HK-2 (cell line): Measurements from ENCODE around the gene CIAO2B.
"Not testable (repeated sequence)": the region's sequence is repeated elsewhere in the genome, so short reads cannot be mapped to it uniquely, and the experiment has no call there.

ENCODE experiments used
- DNase-seq: peaks from one replicate; pipeline ENCODE4 v3.0.0-alpha.2; 2018; ENCODE audit not compliant: unreplicated experiment

CIAO2B gene

GRCh38 chr16:66934138-66934838 is at the start of gene CIAO2B:
Gene CIAO2B (minus strand): TSS chr16:66934402. CDS start chr16:66934364, 38 bp downstream.
- peak; percentile 85 for DNase-seq

- DNase-seq: no peak
Observed at GRCh38 chr16:66983033-66983432, 48.8 kb upstream of the CIAO2B start.

DNA sequence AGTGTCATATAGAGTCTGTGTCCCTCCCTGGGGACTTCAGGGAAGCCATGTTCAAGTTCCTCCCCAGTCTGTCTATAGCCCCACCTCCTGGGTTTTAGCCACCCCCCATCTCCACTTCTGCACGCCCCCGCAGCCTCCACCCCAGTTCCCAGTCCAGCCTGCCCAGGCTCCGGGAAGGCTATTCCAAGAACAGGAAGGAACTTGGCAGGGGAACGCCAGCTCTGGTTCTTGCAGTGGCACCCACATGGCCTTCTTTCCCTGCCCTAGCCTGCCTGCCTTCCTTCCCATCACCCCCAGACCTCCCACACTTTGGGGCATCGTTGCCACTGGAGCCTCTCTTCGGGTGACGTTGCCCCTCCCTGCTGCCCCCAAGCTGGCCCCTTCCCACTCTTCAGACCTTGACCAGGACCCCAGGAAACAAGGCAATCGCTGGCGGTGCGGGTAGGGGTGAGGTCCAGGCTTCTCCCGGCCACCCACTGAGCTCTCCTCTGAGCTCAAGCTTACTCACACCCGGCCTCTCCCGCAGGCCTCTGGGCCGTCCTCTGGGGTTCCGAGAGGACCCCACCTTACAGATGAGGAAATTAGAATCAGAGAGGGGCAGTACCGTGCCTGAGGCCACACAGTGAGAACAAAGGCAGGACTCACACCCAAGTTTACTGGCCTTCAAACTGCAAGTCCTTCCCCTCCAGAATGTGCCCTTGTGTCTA is 45.0 kb upstream of the CIAO2B start:
- no peak for DNase-seq

GRCh38 chr16:66977341-66978113 is 43.3 kb upstream of the CIAO2B start:
- peak; percentile 95 for DNase-seq

- peak; percentile 41 for DNase-seq
Observed at GRCh38 chr16:66976746-66977145, 42.5 kb upstream of the CIAO2B start.

GRCh38 chr16:66975302-66975893 is 41.2 kb upstream of the CIAO2B start:
- DNase-seq: no peak

DNA sequence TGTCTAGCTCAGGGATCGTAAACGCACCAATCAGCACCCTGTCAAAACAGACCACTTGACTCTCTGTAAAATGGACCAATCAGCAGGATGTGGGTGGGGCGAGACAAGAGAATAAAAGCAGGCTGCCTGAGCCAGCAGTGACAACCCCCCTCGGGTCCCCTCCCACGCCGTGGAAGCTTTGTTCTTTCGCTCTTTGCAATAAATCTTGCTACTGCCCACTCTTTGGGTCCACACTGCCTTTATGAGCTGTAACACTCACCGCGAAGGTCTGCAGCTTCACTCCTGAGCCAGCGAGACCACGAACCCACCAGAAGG is 40.7 kb upstream of the CIAO2B start:
- DNase-seq: not testable (repeated sequence)

DNA sequence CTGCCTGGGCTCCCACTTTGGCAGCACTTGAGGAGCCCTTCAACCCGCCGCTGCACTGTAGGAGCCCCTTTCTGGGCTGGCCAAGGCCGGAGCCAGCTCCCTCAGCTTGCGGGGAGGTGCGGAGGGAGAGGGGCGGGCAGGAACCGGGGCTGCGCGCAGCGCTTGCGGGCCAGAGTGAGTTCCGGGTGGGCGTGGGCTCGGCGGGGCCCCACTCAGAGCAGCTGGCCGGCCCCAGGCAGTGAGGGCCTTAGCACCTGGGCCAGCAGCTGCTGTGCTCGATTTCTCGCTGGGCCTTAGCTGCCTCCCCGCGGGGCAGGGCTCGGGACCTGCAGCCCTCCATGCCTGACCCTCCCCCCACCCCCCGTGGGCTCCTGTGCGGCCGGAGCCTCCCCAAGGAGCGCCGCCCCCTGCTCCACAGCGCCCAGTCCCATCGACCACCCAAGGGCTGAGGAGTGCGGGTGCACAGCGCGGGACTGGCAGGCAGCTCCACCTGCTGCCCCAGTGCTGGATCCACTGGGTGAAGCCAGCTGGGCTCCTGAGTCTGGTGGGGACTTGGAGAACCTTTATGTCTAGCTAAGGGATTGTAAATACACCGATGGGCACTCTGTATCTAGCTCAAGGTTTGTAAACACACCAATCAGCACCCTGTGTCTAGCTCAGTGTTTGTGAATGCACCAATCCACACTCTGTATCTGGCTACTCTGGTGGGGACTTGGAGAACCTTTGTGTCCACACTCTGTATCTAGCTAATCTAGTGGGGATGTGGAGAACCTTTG is 40.1 kb upstream of the CIAO2B start:
- DNase-seq: not testable (repeated sequence)

GRCh38 chr16:66973716-66974115 is 39.5 kb upstream of the CIAO2B start:
- DNase-seq: no peak

- no peak for DNase-seq
Observed at GRCh38 chr16:66972983-66973382, 38.8 kb upstream of the CIAO2B start.

GRCh38 chr16:66970775-66971720 is 36.8 kb upstream of the CIAO2B start:
- peak; percentile 78 for DNase-seq

GRCh38 chr16:66968847-66969246 is 34.6 kb upstream of the CIAO2B start:
- DNase-seq: no peak

DNA sequence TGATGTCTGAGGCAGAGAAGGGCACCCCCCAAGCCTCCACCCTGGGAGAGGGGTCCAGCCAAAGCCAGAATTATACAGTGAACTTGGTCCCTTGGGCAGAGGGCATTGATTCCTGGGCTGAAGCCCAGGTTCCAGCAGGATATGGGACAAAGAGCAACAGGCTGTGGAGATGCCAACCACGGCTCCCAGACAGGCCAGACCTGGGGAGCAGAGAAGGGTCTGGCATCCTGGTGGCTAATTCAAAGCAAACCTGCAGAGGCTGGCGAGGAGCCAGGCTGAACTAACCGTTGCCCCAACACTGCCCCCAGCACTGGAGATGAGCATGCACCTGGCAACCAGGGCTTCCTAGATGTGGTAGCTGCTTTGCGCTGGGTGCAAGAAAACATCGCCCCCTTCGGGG is 29.8 kb upstream of the CIAO2B start:
- no peak for DNase-seq

DNA sequence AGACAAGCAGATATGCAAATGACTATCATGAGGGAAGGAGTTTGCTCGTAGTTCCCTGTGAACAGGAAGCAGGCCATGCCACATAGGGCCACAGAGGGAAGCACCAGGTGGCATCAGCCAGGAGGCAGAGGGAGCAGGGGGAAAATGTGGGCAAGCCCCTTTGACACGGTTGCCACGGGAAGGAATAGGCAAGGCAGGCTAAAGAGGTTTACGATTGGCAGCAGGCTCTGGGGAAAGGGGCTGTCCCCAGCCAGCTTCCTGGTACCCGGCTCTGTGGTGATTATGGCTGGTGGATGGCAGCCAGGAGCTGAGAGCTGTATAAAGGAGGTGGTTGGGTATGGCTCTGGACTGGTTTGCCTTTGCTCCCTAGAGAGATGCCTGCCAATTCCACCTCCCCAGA is 27.7 kb upstream of the CIAO2B start:
- DNase-seq: no peak

- DNase-seq: peak; percentile 52
Observed at GRCh38 chr16:66961065-66961744, 27.0 kb upstream of the CIAO2B start, which contains the start of gene CES3. Gene CES3 (plus strand): TSS chr16:66961266. CDS start chr16:66961308, 42 bp downstream.

DNA sequence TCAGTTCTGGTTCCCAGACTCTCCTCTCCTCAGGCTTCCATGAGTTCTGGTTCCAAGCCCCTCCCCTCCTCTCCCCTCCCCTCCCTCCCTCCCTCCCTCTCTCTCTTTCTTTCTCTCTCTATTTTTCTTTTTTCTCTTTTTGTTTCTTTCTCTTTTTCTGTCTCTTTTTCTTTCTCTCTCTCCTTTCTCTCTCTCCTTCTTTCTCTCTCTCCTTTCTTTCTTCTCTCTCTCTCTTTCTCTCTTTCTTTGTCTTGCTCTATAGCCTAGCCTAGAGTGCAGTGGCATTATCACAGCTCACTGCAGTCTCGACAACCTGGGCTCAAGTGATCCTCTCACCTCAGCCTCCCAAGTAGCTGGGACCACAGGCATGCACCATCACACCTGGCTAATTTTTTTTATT is 26.1 kb upstream of the CIAO2B start:
- no peak for DNase-seq

DNA sequence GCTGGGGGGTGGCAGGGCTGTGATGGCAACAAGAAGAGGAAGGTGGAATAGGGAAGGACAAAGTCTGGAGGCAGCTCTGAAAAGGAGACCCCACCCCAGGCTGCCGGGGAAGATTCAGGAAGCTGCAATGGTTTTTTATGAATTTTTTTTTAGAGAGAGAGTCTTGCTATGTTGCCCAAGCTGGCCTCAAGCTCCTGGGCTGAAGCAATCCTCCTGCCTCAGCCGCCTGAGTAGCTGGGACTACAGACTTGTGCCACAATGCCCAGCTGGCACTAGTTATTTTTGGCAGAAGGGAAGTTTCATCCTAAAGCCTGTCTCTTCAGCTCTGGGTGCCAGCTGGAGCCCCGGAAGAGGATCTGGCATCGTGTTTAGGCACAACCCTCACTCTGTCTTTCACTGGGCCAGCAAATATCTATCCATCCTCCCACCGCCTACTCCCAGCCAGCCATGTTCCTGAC is 25.5 kb upstream of the CIAO2B start:
- DNase-seq: no peak

DNA sequence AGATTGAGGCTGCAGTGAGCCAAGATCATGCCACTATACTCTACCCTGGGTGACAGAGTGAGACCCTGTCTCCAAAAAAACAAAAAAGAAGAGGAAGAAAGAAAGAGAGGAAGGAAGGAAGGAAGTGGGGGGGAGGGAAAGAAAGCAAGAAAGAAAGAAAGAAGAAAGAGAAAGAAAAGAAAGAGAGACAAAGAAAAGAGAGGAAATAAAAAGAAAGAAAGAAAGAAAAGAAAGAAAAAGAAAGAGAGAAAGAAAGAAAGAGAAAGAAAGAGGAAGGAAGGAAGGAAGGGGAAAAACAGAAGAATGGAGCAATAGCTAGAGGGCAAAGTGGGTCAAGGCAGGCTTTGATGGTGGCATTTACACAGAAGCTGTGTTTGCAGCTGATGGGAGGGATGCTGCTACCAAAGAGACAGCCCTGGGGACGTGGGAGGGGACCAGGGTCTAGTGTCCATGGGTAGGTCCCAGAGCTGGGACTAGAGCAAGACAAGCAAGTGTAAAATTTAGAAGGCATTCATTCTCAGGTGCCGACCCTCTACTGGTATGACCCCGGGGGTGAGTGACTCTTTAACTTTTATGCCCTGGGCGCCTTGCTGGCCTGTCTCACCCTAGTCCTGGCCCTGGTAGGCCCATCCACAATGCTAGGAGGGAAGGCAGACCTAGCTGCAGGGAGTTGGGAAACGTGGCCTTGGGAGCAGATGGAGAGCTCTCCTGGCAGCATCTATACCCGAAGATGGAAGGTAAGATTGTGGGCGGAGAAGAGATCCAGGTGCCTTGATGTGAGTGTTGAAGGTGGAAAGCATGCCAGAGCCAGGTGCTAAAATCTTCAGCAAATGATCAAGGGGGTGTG is 24.9 kb upstream of the CIAO2B start:
- DNase-seq: no peak

DNA sequence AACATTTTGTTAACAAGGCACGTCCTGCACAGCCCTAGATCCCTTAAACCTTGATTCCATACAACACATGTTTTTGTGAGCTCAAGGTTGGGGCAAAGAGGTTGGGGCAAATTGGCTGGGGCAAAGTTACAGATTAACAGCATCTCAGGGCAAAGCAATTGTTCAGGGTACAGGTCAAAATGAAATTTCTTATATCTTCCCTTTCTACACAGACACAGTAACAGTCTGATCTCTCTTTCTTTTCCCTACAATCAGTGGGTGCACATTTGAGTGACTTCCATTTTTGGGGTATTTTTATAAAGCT is 21.9 kb upstream of the CIAO2B start:
- DNase-seq: not testable (repeated sequence)
